ENCODE data around the gene PHF23.

PHF23 gene

DNA sequence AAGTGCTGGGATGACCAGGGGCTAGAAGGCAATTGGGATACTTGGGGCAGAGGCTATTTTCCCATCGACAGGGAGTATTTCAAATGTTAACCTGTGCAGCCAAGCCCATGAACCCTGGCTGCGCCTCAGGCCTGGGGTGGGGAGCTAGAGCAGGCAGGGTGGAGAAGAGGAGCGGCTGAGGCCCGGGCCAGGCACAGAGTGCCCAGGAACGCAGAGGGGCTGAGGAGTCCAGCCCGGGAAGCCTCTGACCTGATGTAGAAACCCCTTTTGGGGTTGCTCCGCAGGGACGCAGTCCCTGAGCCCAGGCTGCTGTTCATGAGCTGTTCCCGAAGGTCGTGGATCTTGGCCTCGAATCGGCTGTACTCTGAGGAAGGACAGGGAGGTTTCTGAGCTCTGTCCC is 43.3 kb downstream of the PHF23 start:
- no peak for DNase-seq (ENCODE audit: low read depth in 2 of 2)
- H3K4me3 ChIP-seq (replicated peaks in 1 of 2; ENCODE audit: low read depth in 2 of 2, low read length in 2 of 2) = no peak overlapping the region

DNA sequence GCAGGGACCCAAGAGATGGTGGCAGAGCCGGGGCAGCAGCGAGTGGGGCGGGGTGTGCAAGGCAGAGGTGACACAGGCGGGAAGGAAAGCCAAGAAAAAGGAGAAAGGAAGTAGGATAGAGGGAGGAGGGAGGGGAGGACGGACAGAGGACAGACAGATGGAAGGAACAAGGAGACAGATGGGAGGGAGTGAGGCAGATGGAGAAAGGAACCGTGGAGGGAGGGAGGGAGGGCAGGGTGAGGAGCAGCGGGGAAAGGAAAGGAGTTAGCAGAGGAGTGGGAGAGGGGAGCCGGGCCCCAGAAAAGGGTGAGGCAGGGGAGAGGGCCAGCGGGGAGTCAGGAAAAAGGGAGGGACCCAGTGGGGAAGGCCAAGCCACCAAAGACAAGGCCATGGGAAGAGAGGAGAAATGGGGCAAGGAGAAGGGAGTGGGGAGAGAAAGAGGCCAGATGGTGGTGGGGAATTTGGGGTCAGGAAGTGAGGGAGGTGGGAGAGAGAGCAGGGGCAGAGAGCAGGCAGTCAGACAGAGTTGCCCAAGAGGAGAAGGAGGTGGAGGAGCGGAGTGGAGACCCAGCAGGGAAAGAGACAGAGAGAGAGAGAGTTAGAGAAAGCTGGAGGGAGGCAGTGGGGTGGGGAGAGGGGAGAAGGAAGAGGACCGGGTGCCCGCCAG is 46.9 kb downstream of the PHF23 start:
- no peak for DNase-seq (ENCODE audit: low read depth in 2 of 2)
- TF ChIP-seq, protein P1, sequence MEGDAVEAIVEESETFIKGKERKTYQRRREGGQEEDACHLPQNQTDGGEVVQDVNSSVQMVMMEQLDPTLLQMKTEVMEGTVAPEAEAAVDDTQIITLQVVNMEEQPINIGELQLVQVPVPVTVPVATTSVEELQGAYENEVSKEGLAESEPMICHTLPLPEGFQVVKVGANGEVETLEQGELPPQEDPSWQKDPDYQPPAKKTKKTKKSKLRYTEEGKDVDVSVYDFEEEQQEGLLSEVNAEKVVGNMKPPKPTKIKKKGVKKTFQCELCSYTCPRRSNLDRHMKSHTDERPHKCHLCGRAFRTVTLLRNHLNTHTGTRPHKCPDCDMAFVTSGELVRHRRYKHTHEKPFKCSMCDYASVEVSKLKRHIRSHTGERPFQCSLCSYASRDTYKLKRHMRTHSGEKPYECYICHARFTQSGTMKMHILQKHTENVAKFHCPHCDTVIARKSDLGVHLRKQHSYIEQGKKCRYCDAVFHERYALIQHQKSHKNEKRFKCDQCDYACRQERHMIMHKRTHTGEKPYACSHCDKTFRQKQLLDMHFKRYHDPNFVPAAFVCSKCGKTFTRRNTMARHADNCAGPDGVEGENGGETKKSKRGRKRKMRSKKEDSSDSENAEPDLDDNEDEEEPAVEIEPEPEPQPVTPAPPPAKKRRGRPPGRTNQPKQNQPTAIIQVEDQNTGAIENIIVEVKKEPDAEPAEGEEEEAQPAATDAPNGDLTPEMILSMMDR (IDR thresholded peaks at IDR 0.05; ENCODE audit: low read depth, low read length) = no peak
- H3K4me3 ChIP-seq (replicated peaks in 1 of 2; ENCODE audit: low read depth in 2 of 2, low read length in 2 of 2) = no peak overlapping the region

More for the DNA sequence above, 43.3 kb downstream of the PHF23 start:
- TF ChIP-seq, protein P1 (IDR thresholded peaks at IDR 0.05; ENCODE audit: low read depth, low read length) = no peak

DNA sequence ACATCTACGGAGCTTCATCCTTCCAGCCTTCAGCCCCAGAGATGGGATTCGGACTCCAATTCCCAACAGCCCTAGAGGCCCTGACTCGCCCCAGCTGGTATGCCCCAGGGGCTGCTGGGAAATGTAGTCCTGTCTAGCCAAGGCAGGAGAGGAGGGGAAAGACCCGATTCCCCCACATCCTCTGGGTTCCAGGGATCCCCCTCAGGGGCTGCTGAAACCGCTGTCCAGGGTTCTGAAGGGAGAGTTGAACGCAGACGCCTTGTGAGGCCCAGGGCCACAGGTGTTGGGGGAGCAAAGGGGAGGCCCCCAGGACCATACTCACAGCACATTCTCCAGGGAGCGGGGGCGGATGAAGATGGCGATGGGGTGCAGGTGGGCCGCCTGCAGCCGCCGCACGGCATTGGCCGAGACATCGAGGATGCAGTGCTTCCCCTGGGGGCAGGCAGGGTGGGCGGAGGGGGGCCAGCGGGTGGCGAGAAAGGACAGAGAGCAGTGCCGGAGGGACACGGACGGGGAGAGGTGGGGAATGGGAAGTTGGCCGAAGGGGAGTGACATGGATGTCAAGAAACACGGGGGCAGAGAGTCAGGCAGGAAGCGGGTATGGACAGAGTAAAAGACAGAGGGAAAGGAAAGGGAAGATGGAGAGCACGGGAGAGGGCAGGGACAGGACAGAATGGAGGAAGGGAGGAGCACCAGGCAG is 47.5 kb downstream of the PHF23 start:
- no peak overlapping the region for H3K4me3 ChIP-seq (replicated peaks in 1 of 2; ENCODE audit: low read depth in 2 of 2, low read length in 2 of 2)
- peak; percentile 39 to 48 for DNase-seq (ENCODE audit: low read depth in 2 of 2)
- TF ChIP-seq, protein P1 (IDR thresholded peaks at IDR 0.05; ENCODE audit: low read depth, low read length) = no peak

DNA sequence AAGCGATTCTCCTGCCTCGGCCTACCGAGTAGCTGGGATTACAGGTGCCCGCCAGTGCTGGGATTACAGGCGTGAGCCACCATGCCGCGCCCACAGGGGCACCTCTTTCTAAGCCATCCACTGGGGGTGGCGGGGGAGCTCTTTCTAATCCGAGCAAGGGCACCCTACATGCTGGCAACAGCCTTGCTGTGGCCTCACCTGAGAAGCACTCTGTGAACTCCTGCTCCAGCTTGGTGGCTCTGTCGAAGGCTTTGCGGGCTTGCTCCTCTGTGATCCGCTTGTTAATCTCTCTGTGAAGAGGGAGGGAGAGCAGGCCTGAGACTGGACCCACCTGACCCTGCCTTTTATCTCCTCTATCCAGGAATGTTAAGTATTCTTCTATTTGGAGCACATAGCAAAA is 48.2 kb downstream of the PHF23 start:
- H3K4me3 ChIP-seq (replicated peaks in 1 of 2; ENCODE audit: low read depth in 2 of 2, low read length in 2 of 2) = no peak overlapping the region
- TF ChIP-seq, protein P1 (IDR thresholded peaks at IDR 0.05; ENCODE audit: low read depth, low read length) = no peak
- no peak for DNase-seq (ENCODE audit: low read depth in 2 of 2)

DNA sequence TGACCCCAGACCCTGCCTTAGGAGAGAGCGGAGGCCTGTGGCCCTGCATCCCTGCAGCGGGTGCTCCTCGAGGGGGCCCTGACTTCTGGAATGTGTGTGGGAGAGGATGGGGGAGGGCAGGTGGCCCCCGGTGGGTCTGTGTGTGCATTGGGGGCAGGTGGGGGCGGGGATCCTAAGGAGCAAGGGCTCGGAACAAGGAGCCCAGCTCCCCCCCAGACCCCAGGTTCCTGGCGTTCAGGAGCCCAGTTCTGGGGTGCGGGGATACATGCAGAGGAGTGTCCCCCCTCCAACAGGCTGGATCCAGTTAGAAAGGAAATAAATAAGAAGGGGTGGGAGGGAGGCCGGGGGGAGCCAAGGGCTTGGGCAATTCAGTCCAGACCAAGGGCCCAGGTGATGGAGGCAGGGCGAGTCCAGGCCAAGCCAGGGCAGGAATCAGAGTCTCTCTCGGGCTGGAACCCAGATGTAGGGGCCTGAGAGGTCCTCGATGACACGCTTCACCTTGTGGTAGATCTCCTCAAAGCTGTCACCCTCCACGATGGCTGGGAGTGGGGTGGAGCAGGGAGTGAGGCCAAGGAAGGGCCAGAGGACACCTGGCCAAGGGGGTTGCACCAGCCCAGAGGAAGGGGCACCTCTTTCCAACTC is 48.9 kb downstream of the PHF23 start:
- TF ChIP-seq, protein P1 (IDR thresholded peaks at IDR 0.05; ENCODE audit: low read depth, low read length) = no peak
- no peak for DNase-seq (ENCODE audit: low read depth in 2 of 2)
- H3K4me3 ChIP-seq (replicated peaks in 1 of 2; ENCODE audit: low read depth in 2 of 2, low read length in 2 of 2) = no peak overlapping the region

DNA sequence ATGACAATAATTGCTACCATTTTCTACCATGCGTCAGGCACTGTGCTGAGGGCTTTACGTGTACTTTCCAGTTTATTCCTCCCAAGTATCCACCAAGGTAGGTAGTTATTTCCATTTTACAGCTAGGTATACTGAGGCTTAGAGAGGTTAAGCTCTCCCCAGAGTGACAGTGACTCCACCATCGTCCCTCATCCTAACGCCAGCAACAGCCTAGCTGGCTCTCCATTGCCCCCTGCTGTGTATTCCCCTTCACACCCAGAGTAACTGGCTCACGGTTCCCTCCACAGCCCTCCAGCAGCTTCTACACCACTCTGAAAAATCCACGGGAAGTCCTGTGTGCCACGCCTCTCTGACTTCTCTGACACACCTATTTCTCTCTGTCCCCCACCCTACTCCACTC is 53.0 kb downstream of the PHF23 start:
- TF ChIP-seq, protein P1 (IDR thresholded peaks at IDR 0.05; ENCODE audit: low read depth, low read length) = peak; percentile 32
- no peak for DNase-seq (ENCODE audit: low read depth in 2 of 2)
- no peak overlapping the region for H3K4me3 ChIP-seq (replicated peaks in 1 of 2; ENCODE audit: low read depth in 2 of 2, low read length in 2 of 2)
